NCI-H2081 treated with DMSO at 0.1 percent for 48 hours (cell line): ENCODE data around the gene REPS1.
"Not testable (repeated sequence)": the region's sequence is repeated elsewhere in the genome, so short reads cannot be mapped to it uniquely, and the experiment has no call there.

Experiments
- DNase-seq: peaks from one replicate; lab custom pipeline; 2025; lab: John Stamatoyannopoulos, UW

The REPS1 gene

DNA sequence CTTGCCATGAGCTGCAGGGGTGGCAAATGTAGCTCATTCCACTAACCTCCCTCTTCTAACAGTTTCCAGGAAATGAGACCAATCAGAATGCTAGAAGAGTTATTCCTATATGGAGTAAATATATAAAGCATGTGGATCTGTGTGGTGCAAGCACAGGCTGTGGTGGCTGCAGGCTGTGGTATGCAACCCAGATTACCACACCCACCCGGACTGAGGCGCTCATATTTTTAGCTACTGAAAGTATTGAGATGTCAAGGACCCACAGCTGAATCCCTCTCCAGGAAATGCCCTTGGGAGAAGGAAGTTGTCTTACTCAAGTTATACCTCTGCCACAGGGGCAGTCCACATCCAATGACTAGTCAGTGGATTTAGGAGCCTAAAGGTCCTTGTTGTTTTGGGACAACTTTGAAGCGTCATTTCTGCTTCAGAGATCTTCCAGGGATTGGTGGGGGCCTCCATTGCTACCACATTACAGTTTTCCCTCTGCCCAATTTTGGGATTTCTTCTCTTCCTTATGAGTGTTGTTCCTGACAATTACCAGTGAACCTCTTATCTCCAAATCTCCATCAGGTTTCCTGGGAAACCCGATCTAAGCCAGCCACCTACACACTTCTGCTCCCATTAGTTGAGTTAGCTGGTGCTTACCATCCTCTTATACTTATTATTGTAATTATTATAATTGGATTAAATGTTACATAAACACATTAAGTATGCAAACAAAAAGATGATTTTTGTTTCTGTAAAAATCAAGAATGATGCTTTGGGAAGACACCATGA, 12.1 kb upstream of the REPS1 start:
- DNase-seq = no peak

DNA sequence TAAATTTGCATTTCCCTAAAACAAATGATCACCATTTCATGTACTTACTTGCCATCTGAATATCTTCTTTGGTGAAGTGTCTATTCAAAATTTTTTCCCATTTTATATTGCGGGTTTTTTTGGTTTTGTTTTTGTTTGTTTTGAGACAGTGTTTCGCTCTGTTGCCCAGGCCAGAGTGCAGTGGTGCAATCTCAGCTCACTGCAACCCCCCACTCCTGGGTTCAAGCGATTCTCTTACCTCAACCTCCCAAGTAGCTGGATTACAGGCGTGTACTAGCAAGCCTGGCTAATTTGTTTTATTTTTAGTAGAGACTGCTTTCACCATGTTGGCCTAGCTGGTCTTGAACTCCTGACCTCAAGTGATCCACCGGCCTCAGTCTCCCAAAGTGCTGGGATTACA, 9.1 kb upstream of the REPS1 start:
- DNase-seq = no peak

DNA sequence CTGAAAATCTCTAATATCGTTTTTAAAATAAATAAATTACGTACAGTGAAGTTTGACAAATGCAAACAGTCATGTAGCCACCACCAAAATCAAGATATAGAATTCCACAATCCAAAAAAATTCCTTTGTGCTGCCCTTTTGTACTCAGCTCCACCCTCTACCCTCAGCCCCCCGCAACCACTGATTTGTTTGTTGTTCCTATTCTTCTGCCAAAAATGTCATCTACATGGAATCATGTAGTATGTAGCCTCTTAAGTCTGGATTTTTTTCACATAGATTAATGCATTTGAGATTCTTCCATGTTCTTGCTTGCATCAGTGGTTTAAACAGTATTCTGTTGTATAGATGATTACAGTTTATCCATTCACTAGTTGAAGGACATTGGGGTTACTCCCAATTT, 8.5 kb upstream of the REPS1 start:
- DNase-seq = no peak

DNA sequence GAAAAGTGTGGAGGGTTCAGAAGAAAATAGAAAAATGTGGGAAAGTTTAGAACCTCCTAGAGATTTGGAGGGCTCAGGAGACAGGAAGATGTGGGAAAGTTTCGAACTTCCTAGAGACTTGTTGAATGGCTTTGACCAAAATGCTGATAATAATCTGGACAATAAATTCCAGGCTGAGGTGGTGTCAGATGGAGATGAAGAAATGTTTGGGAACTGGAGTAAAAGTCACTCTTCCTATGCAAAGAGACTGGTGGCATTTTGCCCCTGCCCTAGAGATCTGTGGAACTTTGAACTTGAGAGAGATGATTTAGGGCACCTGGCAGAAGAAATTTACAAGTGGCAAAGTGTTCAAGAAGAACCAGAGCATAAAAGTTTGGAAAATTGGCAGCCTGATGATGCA, 5.4 kb upstream of the REPS1 start:
- not testable (repeated sequence) for DNase-seq

DNA sequence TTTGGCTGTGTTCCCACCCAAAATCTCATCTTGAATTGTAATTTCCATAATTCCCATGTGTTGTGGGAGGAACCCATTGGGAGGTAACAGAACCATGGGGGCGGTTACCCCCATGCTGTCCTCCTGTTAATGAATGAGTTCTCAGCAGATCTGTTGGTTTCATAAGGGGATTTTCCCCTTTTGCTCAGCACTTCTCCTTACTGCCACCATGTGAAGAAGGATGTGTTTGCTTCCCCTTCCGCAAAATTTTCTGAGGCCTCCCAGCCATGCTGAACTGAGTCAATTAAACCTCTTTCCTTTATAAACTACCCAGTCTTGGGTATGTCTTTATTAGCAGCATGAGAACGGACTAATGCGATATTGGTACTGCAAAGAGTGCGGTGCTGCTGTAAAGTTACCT, 4.9 kb upstream of the REPS1 start:
- not testable (repeated sequence) for DNase-seq

DNA sequence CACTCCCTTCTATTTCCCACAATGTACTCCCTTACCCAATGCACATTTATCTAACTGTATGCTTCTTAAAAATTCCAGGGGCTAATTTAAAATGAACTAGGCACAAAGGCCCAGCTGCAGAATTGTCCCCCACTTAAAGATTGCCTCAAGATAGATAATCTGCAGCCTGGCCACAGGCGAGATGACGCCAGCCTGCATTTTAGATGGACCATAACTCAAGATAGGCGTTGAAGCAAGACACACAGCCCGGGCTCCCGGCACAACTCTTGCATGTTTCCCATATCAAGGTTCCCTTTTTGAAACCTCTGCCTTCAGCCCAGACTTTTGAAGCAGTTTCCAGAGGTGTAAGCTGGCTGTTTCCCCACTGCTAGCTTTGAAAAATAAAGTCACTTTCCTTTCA, 3.2 kb upstream of the REPS1 start:
- DNase-seq = no peak

DNA sequence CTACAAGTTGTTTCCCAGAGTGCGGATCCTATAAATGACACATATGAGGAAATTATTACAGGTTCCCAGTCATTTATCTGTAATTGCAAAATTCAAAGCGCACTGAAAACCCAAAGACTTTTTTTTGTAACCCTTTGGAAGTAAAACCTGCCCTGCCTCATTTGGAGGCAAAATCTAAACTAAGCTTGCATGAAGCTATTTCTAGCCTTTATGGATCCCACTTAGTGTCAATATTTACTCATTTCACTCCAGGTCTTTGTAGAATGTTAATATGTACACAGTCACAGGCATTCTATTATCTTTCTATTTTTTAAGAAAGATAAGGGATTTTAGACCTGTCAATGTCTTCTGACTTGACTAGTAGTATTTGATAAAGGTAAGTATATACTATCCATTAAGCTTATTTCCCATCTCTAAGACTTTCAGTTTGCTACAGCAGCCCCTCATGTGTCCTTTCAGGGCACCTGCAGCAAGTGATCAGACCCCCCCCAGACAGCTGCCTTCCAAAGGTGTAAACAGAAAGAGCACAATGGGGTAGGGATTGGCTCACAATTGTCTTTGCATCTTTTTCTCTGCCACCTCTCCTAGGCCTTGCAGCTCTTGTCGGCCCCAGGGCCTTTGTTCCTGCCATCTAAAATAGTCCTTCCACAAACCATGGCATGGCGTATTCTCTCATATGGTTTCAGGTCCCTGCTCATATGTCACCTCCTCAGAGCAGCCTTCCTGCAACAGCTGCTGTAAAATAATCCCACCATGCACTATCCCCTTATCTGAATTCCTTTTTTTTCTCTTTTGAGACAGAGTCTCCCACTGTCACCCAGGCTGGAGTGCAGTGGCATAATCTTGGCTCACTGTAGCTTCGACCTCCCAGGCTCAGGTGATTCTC, 1.3 kb upstream of the REPS1 start:
- DNase-seq = no peak

DNA sequence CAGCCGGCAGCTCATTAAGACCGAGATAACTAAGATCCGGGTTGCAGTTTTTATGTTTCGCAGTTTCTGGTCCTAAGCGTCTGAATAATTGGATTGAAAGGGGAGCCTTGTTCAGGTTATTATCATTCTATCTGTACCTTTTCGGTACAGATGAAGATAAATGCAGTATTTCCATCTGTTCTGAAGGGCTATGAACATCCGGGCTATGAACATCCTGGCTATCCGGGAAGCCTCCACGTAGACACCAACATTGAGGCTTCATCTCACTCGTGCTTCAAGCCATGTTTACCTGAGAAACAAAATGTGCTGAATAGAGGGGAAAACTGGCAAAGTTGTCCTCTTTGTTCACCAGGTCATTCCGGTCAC, 399 bp upstream of the REPS1 start:
- no peak for DNase-seq

DNA sequence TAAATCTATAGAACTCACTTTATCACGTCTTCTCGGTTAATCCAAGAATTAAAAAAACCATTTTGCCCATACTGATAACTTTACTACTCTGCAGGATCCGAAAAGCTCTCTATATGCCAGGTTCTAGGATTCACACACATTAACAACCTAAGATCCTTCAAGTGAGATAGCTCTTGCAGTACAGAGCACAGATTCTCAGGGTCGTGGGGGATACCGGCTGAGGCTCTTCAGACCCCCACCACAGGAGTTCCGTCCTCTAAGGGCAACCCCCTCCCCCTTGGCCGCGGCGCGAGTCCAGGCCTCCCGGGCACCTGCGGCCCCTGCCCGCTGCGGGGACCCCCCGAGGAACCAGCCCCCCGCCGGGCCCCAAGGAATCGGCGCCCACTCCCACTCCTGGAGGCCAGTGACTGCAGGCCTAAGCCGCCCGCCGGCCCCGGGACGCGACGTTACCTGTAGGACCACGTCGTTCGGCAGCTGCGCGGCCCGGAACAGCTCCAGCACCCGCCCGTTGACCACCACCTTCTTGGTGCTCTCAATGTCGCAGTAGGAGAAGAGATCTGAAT, 892 bp downstream of the REPS1 start:
- DNase-seq = no peak

DNA sequence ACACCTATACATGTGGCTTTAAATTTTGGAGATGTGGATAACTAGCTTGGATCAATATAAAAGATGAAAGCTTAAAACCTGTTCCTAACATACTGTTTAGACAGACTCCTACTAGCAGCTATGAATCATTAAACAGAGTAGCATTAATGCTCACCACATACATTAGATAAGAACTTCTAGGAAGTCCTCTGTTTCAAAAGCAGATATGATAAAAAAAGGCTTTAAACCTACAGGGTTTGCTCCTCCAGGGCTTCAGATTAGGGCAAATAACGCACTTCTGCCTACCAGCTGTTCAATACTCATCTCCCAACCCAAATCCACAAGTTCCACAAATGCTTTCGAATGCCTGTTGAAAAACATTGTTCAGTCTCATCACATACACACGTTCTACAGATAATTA, 1.5 kb downstream of the REPS1 start:
- no peak for DNase-seq

DNA sequence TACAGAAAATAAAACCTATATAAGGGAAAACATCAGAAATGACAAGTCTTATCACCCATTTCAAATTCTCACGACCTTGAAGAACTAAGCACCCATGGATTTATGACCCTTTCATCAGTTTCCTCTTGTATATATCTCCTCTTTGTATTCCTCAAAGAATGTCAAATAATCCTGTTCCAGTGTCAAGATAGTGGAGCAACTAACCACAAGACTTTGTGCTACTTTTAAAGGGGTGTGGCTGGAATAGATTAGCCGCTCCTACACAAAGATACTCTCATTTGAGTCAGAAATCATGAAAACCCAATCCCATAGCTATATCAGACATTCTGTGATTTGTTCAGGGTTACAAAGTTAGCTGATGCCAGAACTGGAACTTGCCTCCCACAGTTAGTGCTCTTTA, 6.6 kb downstream of the REPS1 start:
- no peak for DNase-seq

DNA sequence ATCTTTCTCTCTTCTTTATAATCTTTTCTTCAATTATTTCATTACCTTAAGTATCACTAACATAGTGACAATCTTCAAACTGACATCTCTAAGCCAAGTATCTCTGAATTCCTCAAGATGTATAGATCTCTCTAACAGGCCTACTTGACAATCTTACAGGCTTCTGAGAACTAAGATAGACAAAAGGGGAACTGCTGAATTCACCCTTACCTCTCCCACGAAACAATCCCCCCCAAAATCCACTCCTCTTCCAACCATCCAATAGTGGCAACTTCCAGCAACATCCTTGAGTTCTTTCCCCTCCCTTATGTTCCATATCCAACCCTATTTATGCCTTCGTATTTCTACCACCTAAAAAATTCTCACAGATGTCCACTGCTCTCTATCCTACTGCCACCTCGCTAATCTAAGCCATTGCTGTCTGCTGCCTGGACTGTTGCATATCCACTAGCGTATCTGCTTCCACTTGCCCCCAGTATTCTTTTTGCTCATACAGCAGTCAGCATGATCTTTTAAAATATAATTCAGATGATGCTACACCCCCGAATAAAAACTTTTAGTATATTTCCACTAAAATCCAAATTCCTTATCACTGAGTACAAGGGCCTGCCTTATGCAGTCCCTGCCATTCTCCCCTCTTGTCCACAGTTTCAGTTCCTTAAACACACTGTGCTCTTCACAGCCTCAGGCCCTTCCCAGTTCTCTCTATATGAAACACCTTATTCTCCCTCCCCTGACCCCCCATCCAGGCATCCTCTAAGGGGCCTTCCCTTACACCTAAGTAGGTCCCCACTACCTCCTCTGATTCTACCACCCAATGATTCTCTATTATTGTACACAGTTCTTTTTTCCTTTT, 8.0 kb downstream of the REPS1 start:
- DNase-seq = no peak

DNA sequence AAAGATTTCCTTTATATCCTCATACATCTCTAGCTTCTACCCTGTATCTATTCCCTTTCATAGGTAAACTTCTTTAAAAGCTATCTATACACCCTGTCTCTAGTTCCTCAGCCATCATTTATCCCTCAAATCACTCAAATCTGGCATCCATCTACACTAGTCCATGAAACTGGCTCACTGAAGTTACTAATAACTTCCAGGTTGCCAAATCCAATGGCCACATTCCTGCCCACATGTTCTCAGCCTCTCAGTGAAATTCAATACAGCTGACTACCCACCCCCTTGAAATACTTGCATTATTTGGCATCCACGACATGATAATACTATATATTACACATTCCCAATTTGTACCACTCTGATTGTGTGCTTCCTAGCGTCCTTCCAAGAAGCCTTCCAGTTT, 8.7 kb downstream of the REPS1 start:
- no peak for DNase-seq

DNA sequence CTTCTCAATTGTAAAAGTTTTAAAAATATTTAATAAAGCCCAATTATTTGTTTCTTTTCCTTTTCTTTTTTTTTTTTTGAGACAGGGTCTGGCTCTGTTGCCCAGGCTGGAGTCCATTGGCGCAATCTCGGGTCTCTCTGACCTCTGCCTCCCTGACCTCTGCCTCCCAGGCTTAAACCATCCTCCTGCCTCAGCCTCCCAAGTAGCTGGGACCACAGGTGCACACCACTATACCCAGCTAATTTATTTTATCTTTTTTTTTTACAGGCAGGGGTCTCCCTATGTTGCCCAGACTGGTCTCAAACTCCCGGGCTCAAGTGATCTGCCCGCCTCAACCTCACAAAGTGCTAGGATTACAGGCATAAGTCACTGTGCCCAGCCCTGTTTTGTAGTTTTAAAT, 9.8 kb downstream of the REPS1 start:
- no peak for DNase-seq

DNA sequence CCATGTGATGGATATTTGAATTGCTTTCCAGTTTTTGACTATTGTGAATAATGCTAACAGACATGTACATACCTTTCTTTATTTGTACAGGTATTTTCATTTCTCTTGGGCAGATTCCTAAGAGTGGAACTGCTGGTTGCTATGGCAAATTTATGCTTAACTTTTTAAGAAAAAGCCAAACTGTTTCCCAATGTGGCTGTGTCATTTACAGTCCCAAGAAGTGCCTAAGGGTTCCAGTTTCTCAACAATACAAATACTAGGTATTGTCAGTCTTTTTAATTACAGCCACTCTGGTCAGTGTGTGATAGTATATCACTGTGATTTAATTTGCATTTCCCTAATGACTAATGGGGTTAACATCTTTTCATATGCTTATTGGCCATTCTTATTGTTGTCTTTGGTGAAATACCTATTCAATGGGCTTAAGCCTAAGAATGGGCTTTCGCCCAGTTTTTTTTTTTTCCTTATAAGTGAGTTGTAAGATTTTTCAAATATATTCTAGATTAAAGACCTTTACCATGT, 10.3 kb downstream of the REPS1 start:
- DNase-seq = no peak

DNA sequence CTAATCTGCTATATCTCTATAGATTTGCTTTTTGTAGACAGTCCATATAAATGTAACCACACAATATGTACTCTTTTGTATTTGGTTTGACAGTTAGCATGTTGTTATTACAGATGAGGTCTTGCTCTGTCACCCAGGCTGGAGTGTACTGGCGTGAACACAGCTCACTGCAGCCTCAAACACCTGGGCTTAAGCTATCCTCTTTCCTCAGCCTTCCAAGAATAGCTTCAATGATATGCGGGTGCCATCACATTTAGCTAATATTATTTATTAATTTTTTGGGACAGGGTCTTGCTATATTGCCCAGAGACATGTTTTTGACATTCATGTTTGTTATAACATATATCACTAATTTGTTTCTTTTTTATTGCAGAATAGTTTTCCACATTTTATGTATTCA, 10.8 kb downstream of the REPS1 start:
- DNase-seq = no peak

DNA sequence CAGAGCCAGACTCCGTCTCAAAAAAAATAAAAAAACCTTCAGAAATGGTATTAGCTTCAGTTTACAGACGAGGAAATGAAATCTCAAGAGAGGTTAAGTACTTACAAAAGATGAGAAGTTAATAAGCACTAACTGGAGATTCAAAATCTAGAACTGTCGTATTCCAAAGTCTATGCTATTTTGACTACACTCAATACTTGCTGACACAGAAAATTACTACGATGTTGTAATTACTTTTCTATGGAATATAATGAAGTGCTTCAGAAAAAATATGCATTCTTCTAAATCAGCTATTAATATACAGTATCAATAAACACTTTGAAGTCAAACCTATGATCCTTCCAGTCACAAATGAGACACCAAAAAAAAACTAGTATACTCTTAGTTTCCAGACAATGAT, 12.2 kb downstream of the REPS1 start:
- no peak for DNase-seq

DNA sequence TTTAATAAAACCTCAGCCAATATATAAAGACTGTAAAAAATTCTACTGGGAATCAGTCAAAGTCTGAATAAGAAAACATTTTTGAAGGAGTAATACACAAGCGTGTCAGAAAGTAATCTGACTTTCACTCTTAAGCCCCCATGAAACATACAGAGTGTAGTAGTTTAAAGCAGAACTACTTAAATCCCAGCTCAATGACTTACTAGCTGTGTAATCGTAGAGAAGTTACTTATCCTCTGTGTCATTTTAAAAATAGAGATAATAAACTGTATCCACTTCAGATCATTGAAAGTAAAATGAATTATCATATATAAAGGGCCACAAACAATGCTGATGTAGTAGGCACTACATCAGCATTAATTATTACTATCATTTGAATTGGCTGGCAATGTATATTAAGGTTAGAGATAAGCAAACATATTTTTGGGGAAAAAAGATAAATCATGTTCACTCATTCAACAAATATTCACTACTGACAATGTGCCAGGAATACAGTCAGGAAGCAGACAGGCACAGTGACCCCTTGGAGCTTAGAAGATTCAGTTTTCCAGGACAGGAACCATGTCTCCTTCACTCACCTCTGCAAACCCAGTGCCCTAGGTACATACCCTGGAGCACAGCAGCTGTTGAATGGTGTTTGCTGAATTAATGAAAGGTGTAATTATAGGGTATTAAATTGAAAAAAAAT, 14.4 kb downstream of the REPS1 start:
- DNase-seq = no peak

DNA sequence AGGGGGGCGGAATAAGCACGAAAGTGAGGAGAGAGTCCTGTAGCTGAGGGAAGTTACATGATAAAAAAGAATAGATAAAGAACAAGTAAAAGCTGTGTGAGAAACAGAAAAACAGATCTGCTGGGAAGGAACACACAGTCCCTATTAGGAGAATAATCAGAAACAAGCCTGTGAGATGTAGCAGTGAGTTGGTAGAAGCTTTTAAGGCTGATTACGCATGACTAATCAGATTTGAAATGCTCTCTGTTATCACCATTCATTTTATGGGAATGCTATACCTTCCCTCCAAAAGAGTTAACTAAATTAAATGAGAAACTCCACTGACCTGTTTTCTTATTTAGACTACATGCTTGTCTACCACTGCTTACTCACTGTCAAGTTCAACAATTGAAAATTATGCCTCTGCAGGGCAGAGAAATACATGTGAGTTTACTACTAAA, 15.8 kb downstream of the REPS1 start:
- DNase-seq = no peak

DNA sequence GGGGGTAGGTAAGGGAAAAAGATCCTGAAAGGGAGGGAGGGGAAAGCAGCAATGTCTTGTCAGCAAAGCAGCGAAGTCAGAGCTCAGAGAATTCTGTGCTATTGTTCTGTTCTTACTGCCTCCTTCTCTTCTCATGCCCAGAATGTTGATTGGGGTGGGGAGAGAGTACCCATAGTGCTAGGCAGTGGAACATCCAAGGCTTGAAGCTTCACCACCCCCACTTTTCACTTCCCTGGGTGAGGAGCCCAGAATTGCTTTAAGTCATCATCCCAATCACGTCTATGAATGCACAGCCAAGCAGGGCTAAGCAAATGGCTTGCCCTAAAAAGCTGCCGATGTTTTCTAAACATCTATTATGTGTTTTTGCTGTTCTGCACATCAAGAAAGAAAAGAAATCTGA, 16.5 kb downstream of the REPS1 start:
- DNase-seq = no peak

DNA sequence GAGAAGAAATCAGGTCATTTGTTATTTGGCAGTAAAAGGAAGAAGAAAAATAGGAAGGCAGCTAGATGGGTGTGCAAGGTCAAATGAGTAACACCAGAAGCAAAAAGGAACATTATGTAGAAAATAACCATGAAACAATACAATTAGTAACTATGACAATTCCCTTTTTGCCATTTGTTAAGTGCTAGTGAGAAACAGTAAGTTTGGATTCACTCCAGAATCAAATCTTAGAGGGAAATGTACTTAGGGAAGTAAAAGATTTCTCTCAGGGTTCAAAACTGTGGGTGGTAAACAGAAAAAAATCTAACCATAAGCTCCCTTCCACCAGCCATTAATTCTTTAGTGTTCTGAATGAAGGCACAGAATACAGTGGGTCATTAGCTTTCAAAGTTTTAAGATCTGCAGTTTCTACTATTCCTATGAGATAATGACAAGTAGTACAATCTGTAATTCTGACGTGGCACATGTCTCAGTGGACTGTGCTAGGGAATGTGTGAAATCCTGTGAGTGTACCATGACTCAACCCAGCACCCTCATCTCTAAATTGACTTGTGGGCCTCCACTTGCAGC, 17.1 kb downstream of the REPS1 start:
- no peak for DNase-seq
